ENCODE measurements around the gene ZNF385B. TPM values are rescaled to one million over a fixed set of nuclear protein-coding genes. Genes with fewer than 3 reads are reported as not detected.

The ZNF385B gene
- total RNA-seq, 2 experiments from 2014 or later = 113 to 178 TPM

DNA sequence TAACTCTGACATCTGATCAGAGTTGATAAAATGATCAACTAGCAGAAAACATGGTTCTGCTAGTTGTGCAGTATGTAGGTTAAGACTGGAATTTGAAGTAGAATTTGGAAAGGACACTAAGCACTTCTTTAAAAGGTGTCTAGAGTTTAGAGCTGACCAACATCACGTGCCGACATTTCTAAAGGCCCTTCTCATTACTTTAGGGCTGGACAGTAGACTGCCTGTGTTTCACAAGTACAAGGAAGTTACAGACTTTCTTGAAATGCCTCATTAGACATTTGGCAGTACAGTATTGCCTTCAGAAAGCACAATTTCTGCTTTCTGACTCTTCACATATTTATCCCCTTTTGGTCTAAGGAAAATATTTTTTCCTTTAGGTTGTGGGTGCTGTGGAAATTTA is 255.3 kb downstream of the ZNF385B start:
- Histone ChIP-seq H4K20me1 (ENCODE audit: insufficient read depth, low read length) (no peaks in the 10 kb centered on the region), H3K36me3 (ENCODE audit: insufficient read depth, low read length) (peaks cover 4% of the 10 kb centered on the region; the same call in 1 of the 2 replicates), H3K9me2 (ENCODE audit: insufficient read depth, low read length) (no peaks in the 10 kb centered on the region), H3K4me1 (ENCODE audit: insufficient read depth, low read length, poor library complexity, severe bottlenecking) (no peaks in the 10 kb centered on the region), H3K4me2 (ENCODE audit: low read length) (no peak overlapping the region), H3K27ac (ENCODE audit: low read depth, low read length, poor library complexity, severe bottlenecking) (no peak overlapping the region), H3K79me2 (ENCODE audit: insufficient read depth, low read depth, low read length) (0 out of 2 replicates have a peak, but pooled peaks cover 7% of the 10 kb centered on the region), H2AFZ (ENCODE audit: low read length) (no peak overlapping the region), H3K4me3 (ENCODE audit: low read depth, low read length, poor library complexity, severe bottlenecking) (no peak overlapping the region), H3K9me3 (ENCODE audit: low read length) (no peaks in the 10 kb centered on the region)
- no TSS peak for BruUV-seq (replicated peaks)
- DNase-seq (ENCODE audit: low spot score) = no peak
- POLR2A ChIA-PET = interaction anchor here (1.0 to 1.5 kb wide), 2 partner anchors 9 to 20 kb away, joined by 3 to 7 read pairs; no protein-coding TSS in a partner anchor
- intact Hi-C loops (cut with micrococcal nuclease; ENCODE audit: unreplicated experiment) = no loop called here
- TF ChIP-seq, protein P1, sequence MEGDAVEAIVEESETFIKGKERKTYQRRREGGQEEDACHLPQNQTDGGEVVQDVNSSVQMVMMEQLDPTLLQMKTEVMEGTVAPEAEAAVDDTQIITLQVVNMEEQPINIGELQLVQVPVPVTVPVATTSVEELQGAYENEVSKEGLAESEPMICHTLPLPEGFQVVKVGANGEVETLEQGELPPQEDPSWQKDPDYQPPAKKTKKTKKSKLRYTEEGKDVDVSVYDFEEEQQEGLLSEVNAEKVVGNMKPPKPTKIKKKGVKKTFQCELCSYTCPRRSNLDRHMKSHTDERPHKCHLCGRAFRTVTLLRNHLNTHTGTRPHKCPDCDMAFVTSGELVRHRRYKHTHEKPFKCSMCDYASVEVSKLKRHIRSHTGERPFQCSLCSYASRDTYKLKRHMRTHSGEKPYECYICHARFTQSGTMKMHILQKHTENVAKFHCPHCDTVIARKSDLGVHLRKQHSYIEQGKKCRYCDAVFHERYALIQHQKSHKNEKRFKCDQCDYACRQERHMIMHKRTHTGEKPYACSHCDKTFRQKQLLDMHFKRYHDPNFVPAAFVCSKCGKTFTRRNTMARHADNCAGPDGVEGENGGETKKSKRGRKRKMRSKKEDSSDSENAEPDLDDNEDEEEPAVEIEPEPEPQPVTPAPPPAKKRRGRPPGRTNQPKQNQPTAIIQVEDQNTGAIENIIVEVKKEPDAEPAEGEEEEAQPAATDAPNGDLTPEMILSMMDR (conservative IDR thresholded peaks at IDR 0.05; ENCODE audit: low read length) = no peak
- no peak for TF ChIP-seq EZH2phosphoT487 (IDR thresholded peaks at IDR 0.05; ENCODE audit: borderline replicate concordance, low read depth, low read length)
- CTCF ChIA-PET (ENCODE audit: unreplicated experiment) = interaction anchor here (0.5 kb wide), 1 partner anchor 797 kb away, joined by 3 read pairs; no protein-coding TSS in a partner anchor

GRCh38 chr2:179605341-179605740 is 256.1 kb downstream of the ZNF385B start:
- Histone ChIP-seq H3K27ac (ENCODE audit: low read depth, low read length, poor library complexity, severe bottlenecking) (no peak overlapping the region), H3K9me3 (ENCODE audit: low read length) (no peaks in the 10 kb centered on the region), H3K4me3 (ENCODE audit: low read depth, low read length, poor library complexity, severe bottlenecking) (no peak overlapping the region), H4K20me1 (ENCODE audit: insufficient read depth, low read length) (no peaks in the 10 kb centered on the region), H3K9me2 (ENCODE audit: insufficient read depth, low read length) (no peaks in the 10 kb centered on the region), H3K36me3 (ENCODE audit: insufficient read depth, low read length) (peaks cover 5% of the 10 kb centered on the region; the same call in 1 of the 2 replicates), H3K4me2 (ENCODE audit: low read length) (no peak overlapping the region), H2AFZ (ENCODE audit: low read length) (no peak overlapping the region), H3K4me1 (ENCODE audit: insufficient read depth, low read length, poor library complexity, severe bottlenecking) (no peaks in the 10 kb centered on the region), H3K79me2 (ENCODE audit: insufficient read depth, low read depth, low read length) (0 out of 2 replicates have a peak, but pooled peaks cover 7% of the 10 kb centered on the region)
- intact Hi-C loops (cut with micrococcal nuclease; ENCODE audit: unreplicated experiment) = no loop called here
- TF ChIP-seq EZH2phosphoT487 (IDR thresholded peaks at IDR 0.05; ENCODE audit: borderline replicate concordance, low read depth, low read length) = no peak
- TF ChIP-seq, protein P1 (conservative IDR thresholded peaks at IDR 0.05; ENCODE audit: low read length) = no peak
- CTCF ChIA-PET (ENCODE audit: unreplicated experiment) = no interaction called here
- no peak for DNase-seq (ENCODE audit: low spot score)
- POLR2A ChIA-PET = interaction anchor here (1.5 kb wide), 1 partner anchor 10 kb away, joined by 7 read pairs; no protein-coding TSS in a partner anchor
- BruUV-seq (replicated peaks) = no TSS peak

GRCh38 chr2:179604598-179604997 is 256.8 kb downstream of the ZNF385B start:
- Histone ChIP-seq H2AFZ (ENCODE audit: low read length) (no peak overlapping the region), H3K9me2 (ENCODE audit: insufficient read depth, low read length) (no peaks in the 10 kb centered on the region), H3K27ac (ENCODE audit: low read depth, low read length, poor library complexity, severe bottlenecking) (no peak overlapping the region), H3K9me3 (ENCODE audit: low read length) (no peaks in the 10 kb centered on the region), H3K79me2 (ENCODE audit: insufficient read depth, low read depth, low read length) (0 out of 2 replicates have a peak, but pooled peaks cover 7% of the 10 kb centered on the region), H4K20me1 (ENCODE audit: insufficient read depth, low read length) (no peaks in the 10 kb centered on the region), H3K4me2 (ENCODE audit: low read length) (no peak overlapping the region), H3K36me3 (ENCODE audit: insufficient read depth, low read length) (peaks cover 12% of the 10 kb centered on the region), H3K4me1 (ENCODE audit: insufficient read depth, low read length, poor library complexity, severe bottlenecking) (no peaks in the 10 kb centered on the region), H3K4me3 (ENCODE audit: low read depth, low read length, poor library complexity, severe bottlenecking) (no peak overlapping the region)
- CTCF ChIA-PET (ENCODE audit: unreplicated experiment) = no interaction called here
- intact Hi-C loops (cut with micrococcal nuclease; ENCODE audit: unreplicated experiment) = no loop called here
- TF ChIP-seq EZH2phosphoT487 (IDR thresholded peaks at IDR 0.05; ENCODE audit: borderline replicate concordance, low read depth, low read length) = no peak
- TF ChIP-seq, protein P1 (conservative IDR thresholded peaks at IDR 0.05; ENCODE audit: low read length) = no peak
- BruUV-seq (replicated peaks) = no TSS peak
- no peak for DNase-seq (ENCODE audit: low spot score)
- POLR2A ChIA-PET = interaction anchor here (0.6 kb wide), 1 partner anchor 33 kb away, joined by 3 read pairs; no protein-coding TSS in a partner anchor

All from OCI-LY7 (cell line).